ENCODE data around the gene BPIFB3. TPM values are rescaled to one million over a fixed set of nuclear protein-coding genes. Genes with fewer than 3 reads are reported as not detected.

The BPIFB3 gene
- total RNA-seq, 1 donor from 2014 or later, result not detected

GRCh38 chr20:33054381-33054780 is 678 bp downstream of the BPIFB3 start:
- DNase-seq (ENCODE audit: low spot score), result no peak

GRCh38 chr20:33054791-33055190 is 1.1 kb downstream of the BPIFB3 start:
- no peak for DNase-seq (ENCODE audit: low spot score)
- intact Hi-C loops (cut with DNase I), result no loop called here

More at GRCh38 chr20:33054381-33054780, 678 bp downstream of the BPIFB3 start:
- intact Hi-C loops (cut with DNase I), result no loop called here

- DNase-seq (ENCODE audit: low spot score), result no peak
- intact Hi-C loops (cut with DNase I), result no loop called here
Measured at GRCh38 chr20:33059136-33059535, 5.4 kb downstream of the BPIFB3 start.

- no peak for DNase-seq (ENCODE audit: low spot score)
- intact Hi-C loops (cut with DNase I), result no loop called here
Measured at GRCh38 chr20:33059741-33060390, 6.2 kb downstream of the BPIFB3 start.

GRCh38 chr20:33061658-33062028 is 7.9 kb downstream of the BPIFB3 start:
- intact Hi-C loops (cut with DNase I), result no loop called here
- DNase-seq (ENCODE audit: low spot score), result no peak

- no peak for DNase-seq (ENCODE audit: low spot score)
Measured at GRCh38 chr20:33062105-33062824, 8.6 kb downstream of the BPIFB3 start.

GRCh38 chr20:33062825-33063149 is 9.1 kb downstream of the BPIFB3 start:
- intact Hi-C loops (cut with DNase I), result no loop called here

More at GRCh38 chr20:33062105-33062824, 8.6 kb downstream of the BPIFB3 start:
- intact Hi-C loops (cut with DNase I), result no loop called here

GRCh38 chr20:33063271-33063670 is 9.6 kb downstream of the BPIFB3 start:
- DNase-seq (ENCODE audit: low spot score), result no peak
- intact Hi-C loops (cut with DNase I), result no loop called here

More at GRCh38 chr20:33062825-33063149, 9.1 kb downstream of the BPIFB3 start:
- no peak for DNase-seq (ENCODE audit: low spot score)

- intact Hi-C loops (cut with DNase I), result no loop called here
- DNase-seq (ENCODE audit: low spot score), result no peak
Measured at GRCh38 chr20:33064572-33065287, 11.0 kb downstream of the BPIFB3 start.

- intact Hi-C loops (cut with DNase I), result no loop called here
- DNase-seq (ENCODE audit: low spot score), result no peak
Measured at GRCh38 chr20:33065785-33066184, 12.1 kb downstream of the BPIFB3 start.

- DNase-seq (ENCODE audit: low spot score), result no peak
- intact Hi-C loops (cut with DNase I), result no loop called here
Measured at GRCh38 chr20:33067806-33068205, 14.1 kb downstream of the BPIFB3 start.

GRCh38 chr20:33068251-33068939 is 14.7 kb downstream of the BPIFB3 start:
- no peak for DNase-seq (ENCODE audit: low spot score)
- intact Hi-C loops (cut with DNase I), result no loop called here

- DNase-seq (ENCODE audit: low spot score), result no peak
- intact Hi-C loops (cut with DNase I), result no loop called here
Measured at GRCh38 chr20:33069673-33070072, 16.0 kb downstream of the BPIFB3 start.

- no peak for DNase-seq (ENCODE audit: low spot score)
- intact Hi-C loops (cut with DNase I), result no loop called here
Measured at GRCh38 chr20:33070111-33071053, 16.7 kb downstream of the BPIFB3 start.

- DNase-seq (ENCODE audit: low spot score), result no peak
- intact Hi-C loops (cut with DNase I), result no loop called here
Measured at GRCh38 chr20:33071198-33071597, 17.5 kb downstream of the BPIFB3 start.

- DNase-seq (ENCODE audit: low spot score), result no peak
- intact Hi-C loops (cut with DNase I), result no loop called here
Measured at GRCh38 chr20:33072362-33072761, 18.7 kb downstream of the BPIFB3 start.

GRCh38 chr20:33072813-33073212 is 19.1 kb downstream of the BPIFB3 start:
- DNase-seq (ENCODE audit: low spot score), result no peak
- intact Hi-C loops (cut with DNase I), result no loop called here

- intact Hi-C loops (cut with DNase I), result loop anchor here (5.0 kb wide), 1 partner anchor 172 kb away; no protein-coding TSS in a partner anchor
- DNase-seq (ENCODE audit: low spot score), result no peak
Measured at GRCh38 chr20:33074675-33075074, 21.0 kb downstream of the BPIFB3 start.

- no peak for DNase-seq (ENCODE audit: low spot score)
- intact Hi-C loops (cut with DNase I), result loop anchor here (5.0 kb wide), 1 partner anchor 173 kb away; no protein-coding TSS in a partner anchor
Measured at GRCh38 chr20:33075281-33075680, 21.6 kb downstream of the BPIFB3 start.

Data from cardiac septum (tissue), 1 donor.